Renal pelvis (tissue), 4 donors: ENCODE data around the gene CACNB3. TPM values are rescaled to one million over a fixed set of nuclear protein-coding genes. Genes with fewer than 3 reads are reported as not detected.
"Not testable (repeated sequence)": the region's sequence is repeated elsewhere in the genome, so short reads cannot be mapped to it uniquely, and the experiment has no call there.

Experiments
- DNase-seq: peaks from one replicate; pipeline ENCODE4 v3.0.0-alpha.2; 2013
- polyA plus RNA-seq, 3 donors: library from polyadenylated mRNA; unstranded; fragments of 120-200 nt; gene quantifications; one replicate each; pipeline ENCODE4 v1.2.1, GENCODE V29; 2013; ENCODE audit not compliant: insufficient read length in 3 of 3

Gene CACNB3
- polyA plus RNA-seq, 3 donors, result 53.1 to 62.3 (median 56.2) TPM

DNA sequence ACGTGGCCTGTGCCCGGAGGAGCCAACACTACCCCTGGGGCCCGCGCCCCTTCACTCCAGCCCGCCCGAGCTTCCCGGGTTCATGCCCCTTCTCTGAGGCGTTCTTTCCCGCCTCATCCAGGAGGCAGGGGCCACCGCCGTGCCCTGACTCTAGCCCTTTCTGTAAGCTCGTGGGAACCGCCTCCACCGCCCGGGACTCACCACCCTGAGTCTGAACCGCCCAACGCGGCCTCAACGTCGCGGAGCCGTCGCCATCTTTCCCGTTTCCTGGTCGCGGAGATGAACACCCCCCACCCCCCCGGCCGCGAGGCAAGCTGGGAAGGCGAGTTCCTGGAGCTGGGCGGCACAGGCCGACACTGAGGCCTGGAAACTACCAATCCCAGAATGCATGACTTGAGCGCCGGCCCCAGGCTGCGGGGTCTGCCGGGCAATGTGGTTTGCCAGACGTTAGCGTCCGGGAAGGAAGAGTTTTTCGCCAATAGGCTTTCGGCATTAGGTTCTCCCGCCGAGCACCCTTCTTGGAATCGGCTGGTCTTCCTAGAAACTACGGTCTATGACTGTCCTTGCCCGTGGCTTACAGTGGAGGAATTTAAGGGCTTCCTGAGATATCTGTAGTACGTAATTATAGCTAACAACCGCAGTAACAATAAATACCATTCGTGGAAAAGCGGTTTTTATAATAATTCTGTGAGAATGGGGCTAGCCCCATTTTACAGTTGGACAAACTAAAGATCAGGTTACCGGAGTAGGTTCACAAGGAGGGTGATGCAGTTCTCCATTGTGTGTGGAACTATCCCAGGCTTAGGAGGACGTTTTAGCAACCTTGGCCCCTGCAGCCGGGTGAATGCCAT lies 33.8 kb downstream of the CACNB3 start, which contains the start of gene DDX23:
Gene DDX23 (minus strand): TSS at position 281 of the 851 bp plus-strand sequence. CDS start 6,381 bp downstream, outside the sequence.
- peak; percentile 97 for DNase-seq

DNA sequence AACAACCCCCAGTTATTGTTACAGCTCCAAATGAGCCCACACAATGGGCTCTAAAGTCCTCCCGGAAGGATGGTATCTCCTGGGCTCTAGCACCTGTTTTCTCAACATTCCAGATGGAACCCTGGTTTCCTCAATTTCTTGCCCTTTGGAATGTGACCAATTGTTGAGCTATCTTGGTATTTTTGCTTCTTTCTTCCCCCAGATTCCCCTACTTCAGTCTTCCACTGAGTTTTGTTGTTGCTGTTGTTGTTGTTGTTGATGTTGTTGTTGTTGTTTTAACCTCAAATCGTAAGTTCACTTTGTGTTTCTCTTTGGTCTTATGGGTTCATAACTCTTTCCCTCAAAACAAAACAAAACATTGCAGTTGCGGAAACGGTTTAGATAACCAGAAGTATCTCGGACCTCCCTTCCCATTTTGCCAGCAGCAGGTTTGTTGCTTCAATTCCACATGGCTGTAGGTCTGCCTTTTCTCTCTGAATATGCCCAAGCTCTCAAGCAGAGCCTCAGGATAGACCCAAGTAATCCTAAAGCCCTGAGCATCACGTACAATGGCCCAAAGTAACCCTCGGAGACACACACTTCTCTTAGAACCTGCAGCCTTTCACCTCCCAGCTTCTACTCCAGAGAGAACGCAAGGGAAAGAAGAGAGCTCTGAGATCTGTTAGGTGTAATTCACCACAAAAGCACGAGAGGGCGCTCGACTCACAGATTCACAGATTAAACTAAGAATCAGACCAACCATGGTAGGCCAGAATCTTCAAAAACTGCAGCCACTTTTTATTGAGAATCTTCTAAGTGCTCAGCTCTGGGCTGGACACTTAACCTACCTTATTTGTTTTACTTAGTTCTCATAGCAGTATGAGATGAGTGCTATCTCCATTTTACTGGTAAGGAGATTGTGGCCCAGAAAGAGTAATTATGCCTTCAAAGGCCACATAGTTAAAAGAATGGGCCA lies 34.7 kb downstream of the CACNB3 start:
- DNase-seq, result peak; percentile 93

DNA sequence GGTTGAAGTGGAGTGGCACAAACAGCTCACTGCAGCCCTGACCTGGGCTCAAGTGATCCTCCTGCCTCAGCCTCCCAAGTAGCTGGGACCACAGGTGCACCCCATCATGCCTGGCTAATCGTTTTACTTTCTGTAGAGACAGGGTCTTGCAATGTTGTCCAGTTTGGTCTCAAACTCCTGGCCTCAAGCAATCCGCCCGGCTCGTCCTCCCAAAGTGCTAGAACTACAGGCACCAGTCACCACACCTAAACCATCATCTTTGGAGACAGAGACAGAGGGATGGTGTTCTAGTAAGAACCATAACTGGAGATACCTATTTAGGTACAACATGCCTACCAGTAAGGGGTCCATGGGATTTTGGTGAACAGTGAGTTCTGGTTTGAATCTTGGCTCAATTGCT lies 36.2 kb downstream of the CACNB3 start:
- no peak for DNase-seq

DNA sequence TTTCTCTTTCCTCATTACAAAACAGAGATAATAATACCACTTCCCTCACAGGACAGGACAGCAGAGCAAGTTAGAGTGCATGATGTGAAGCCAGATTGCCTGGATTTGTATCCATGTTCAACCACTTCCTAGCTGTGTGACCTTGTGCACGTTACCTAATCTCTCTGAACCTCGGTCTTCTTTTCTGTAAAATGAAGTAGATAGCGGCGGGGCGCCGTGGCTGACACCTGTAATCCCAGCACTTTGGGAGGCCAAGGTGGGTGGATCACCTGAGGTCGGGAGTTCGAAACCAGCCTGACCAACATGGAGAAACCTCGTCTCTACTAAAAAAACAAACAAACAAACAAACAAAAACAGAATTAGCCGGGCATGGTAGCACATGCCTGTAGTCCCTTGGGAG lies 36.6 kb downstream of the CACNB3 start:
- not testable (repeated sequence) for DNase-seq

DNA sequence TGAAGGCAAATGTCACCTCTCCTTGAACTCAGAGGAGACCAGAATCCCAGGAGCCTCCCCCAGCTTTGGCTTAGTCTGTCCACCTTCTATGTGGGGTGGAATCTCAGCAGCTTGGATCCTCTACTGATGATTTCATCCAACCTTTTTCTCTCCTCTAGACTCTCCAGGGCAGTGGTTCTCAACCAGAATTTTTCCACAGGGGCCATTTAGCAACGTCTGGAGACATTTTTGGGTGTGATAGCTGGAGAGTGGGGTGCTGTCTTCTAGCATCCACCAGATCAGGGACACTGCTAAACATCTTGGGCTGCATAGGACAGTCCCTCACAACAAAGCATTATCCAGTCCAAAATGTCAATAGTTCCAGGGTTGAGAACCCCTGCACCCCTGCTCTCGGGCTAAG lies 38.1 kb downstream of the CACNB3 start:
- DNase-seq, result no peak

DNA sequence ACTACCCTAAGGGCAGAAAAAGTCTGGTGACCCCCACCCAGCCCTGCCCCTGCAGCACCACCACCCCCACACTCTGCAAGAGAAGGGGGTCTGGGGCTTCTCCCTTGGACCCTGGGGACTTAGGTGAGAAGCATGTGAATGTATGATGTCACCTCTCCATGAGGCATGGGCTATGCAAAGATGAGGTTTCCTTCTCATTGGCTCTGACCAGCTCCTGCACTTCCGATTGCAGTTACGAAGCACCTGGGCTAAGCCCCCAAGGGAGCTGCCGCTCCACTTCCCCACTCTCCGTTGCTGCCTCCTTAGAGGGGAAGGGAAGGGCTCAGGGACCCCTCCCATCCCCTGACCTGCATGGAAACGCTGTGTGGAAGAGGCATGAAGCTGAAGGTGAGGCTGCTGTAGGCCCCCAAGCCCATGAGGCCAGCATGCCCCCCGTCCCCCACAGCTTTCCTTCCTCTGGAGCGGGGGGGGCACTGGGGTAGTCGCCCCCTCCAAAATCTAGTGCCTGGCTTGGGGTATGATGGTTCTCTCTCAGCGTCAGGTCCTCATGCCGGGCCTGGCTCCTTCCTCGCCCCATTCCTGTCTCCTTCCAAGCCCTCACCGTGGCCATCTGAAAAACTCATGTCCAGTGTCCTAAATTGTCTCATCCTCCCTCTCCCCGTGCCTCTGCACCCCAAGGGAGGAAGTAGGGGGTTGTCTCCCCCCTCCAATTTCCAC lies 39.1 kb downstream of the CACNB3 start:
- DNase-seq, result no peak

DNA sequence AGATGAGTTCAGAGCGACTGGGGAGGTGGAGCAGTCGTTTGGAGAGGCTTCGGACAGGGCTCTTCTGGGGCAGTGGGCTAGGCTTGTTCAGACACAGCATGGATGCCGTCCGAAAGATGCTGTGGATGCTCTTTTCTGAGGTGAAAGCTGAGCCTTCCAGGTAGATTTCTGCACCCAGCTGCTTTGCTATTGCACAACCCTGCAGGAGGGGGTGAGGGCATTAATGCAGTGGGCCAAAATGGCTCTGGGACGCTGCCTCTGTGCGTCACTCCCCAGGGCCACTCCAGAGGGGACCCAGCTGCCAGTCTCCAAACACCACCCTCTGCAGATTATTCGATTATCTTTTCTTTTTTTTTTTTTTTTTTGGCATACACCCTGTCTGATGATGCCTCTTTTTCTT lies 39.7 kb downstream of the CACNB3 start:
- no peak for DNase-seq

DNA sequence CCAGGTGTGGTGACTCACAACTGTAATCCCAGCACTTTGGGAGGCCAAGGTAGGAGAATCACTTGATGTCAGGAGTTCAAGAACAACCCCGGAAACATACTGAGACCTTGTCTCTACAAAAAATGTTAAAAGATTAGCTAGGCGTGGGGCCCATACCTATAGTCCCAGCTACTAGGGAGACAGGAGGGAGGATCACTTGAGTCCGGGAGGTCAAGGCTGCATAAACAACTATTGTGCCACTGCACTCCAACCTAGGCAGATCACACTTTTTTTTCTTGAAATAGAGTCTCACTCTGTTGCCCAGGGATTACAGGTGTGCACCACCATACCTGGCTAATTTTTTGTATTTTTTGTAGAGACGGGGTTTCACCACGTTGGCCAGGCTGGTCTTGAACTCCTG lies 41.3 kb downstream of the CACNB3 start:
- DNase-seq, result no peak

DNA sequence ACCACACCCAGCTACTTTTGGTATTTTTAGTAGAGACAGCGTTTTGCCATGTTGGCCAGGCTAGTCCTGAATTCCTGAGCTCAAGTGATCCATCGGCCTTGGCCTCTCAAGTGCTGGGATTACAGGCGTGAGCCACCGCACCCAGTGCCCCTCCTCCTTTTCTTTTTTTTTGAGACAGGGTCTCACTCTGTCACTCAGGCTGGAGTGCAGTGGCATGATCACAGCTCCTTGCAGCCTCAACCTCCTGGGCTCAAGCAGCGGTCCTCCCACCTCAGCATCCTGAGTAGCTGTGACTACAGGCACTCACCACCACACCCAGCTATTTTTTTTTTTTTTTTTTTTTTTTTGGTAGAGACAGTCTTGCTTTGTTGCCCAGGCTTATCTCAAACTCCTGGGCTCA lies 41.9 kb downstream of the CACNB3 start:
- not testable (repeated sequence) for DNase-seq

DNA sequence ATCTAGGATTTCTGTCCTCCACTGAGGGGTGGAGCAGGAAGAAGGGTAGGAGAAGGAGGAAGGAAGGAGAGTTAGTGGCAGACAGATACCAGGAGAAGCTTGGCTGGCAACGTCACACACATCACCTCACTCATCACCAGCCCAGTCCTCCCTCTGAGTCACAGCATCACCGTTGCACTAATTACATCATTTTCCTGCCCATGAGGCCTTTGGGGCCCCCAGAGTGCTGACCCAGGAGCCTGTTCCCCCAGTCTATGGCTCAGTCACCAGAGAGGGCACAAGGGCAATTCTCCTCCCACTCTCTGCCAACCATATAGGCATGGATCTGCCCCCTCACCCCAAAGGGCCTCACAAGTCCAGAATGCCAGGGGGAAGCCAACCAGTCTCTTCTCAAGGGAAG lies 42.8 kb downstream of the CACNB3 start:
- no peak for DNase-seq

DNA sequence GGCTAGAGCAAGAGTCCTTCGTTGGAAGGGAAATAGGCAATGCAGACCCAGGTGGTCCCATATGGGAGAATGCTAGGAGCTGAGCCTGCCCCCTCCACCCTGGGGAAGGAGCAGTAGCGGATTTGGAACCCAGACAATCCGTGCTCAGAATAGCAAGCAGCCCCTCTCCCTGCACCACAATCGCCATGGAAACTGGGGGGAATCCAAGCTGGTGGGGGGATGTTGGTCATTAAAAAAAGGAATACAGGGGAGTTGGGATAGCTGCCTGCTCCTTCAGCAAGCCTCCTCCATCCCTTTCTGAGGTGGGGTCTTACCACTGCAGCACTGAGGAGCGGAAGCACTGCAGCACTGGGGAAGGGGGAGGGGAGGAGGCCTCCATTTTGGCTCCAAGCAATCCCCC lies 44.5 kb downstream of the CACNB3 start:
- no peak for DNase-seq

DNA sequence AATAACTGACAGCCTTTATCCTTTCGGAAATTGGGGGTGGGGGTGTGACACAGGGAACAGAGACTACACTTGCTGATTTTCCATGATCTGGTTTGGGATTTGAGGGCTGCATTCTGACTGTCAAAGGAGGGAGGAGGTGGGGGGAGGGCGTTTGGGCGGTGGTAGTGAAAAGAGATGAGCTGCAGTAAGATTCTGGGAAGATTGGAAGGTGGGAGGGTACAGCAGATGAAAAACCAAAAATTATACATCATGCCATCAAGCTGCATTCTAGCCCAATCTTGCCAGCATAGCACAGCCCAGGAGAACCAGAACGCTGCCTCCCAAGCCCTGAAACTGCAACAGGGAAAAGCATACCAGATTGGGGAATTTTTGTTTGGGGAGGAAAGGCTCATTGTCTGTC lies 45.0 kb downstream of the CACNB3 start:
- no peak for DNase-seq

DNA sequence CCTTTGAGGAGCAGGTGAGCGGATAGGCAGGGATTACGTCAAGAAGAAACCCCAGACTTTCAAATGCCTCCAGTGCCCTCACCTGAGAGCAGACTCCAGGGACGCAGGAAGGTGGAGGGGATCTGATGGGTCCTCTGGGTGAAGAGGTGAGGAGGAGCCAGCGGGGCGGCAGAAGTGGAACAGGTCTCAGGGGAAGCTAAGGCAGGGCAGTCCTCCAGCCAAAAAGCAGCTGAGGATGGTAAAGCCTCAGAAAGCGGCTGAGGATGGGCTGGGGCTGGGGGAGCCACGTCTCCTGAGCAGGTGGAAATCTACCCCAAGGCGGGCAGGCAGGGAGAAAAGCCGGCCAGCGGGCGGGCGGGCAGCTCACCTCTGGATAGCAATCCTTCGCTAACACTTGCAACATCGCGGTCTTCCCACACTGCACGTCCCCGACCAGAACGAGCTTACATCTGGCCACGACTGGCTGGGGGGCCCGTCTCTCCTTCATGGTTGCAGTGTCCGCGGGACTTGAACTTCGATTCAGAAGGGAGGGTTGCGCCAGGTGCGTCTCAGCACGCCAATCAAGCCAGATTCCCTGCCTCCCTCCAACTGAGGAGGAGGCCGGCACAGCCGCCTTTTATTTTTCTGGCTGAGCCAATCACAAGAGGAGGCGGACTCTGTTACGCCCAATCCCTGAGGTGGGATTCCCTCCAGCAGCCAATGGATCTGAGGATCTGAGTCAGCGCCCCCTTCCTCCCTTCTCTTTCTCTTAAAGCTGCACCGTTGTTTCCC lies 47.2 kb downstream of the CACNB3 start, which contains the start of gene RND1:
Gene RND1 (minus strand): TSS at position 590 of the 771 bp plus-strand sequence. CDS start 103 bp downstream, at position 487.
- peak; percentile 94 for DNase-seq

DNA sequence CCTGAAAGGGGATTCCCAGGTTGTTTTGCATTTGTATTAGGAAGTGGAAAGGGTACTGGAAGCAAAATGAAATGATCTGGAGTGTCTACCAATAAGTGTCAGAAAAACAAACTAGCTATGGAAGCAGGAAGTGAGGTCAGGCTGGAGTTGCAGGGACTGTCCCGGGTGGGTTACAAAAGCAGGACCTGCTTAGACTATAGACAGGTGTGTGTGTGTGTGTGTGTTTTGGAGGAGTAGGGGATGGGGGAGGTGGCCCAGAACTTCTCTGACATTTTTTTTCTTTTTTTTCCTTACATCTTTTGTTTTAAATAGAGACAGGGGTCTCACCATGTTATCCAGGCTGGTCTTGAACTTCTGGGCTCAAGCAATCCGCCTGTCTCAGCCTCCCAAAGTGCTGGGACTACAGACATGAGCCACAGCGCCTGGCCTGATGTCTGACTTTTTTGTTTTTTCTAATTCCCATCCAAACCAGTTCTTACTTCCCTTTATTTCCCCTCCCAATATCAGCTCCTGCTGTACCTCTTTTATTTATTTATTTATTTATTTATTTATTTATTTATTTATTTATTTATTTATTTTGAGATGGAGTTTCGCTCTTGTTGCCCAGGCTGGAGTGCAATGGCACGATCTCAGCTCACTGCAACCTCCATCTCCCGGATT lies 47.9 kb downstream of the CACNB3 start:
- no peak for DNase-seq

DNA sequence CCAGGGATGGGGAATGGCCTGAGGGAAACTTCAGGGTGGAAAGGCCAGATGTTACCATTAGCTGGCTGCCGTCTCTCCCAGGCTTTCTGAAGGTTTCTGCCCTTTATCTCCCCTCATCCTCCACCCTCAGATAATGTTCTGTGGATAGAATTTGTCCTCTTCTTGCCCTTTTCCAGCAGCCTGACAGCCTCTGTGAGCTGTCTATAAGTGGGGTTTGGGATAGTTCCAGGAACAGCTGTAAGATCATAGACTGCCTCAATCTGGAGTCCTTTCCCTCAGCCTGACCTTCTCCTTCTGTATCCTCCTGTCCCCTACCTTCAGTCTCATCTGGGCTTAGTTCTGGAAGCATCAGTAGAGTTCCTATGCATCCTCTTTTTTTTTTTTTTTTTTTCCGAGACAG lies 50.2 kb downstream of the CACNB3 start:
- no peak for DNase-seq

DNA sequence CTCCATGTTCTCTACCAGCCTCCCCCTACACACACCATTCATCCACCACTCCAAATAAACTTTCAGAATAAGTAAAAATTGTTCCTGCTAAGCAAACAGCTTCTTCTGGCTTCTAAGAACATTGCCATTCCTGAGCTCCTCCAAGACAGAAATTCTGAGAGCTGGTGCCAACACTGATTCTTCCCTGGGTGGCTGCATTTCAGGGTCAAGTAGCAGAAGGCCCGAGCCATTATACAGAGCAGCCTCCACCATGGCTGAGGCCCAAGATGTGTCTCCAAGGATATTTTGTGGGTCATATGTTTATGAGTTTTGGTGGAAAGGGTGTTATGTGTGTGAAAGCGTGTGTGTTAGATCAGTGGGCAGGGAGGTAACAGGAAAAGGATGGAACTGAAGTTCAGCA lies 50.9 kb downstream of the CACNB3 start:
- no peak for DNase-seq

DNA sequence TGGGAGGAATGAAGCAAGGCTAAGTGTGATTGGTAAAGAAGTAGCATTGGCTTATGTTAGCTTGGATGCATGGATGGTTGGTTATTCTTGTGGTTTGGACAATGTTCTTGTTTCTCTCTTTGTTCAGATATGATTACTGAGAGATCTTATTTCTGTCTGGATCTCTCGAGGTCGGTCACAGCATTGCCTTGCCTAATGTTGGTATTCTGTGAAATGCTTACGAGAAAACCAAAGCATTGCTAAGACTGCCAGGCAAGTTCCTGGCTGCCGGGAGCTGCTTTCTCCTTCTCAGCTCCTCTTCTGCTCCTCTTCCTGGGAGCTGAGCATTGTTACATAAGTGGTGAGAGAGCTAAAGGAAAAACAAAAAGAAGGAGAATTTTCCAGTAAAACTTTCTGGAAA lies 54.8 kb downstream of the CACNB3 start:
- no peak for DNase-seq

DNA sequence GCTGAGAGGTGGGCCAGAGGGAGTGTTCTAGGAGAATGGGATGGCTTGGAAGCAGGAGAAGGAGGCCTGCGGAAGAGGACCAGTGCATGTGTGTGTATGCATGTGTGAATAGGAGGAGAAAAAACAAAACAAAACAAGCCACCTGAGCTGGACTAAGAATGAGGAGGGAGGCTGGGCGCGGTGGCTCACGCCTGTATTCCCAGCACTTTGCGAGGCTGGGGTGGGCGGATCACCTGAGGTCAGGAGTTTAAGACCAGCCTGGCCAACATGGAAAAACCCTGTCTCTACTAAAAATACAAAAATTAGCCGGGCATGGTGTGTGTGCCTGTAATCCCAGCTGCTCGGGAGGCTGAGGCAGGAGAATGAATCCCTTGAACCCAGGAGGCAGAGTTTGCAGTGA lies 55.2 kb downstream of the CACNB3 start:
- not testable (repeated sequence) for DNase-seq

DNA sequence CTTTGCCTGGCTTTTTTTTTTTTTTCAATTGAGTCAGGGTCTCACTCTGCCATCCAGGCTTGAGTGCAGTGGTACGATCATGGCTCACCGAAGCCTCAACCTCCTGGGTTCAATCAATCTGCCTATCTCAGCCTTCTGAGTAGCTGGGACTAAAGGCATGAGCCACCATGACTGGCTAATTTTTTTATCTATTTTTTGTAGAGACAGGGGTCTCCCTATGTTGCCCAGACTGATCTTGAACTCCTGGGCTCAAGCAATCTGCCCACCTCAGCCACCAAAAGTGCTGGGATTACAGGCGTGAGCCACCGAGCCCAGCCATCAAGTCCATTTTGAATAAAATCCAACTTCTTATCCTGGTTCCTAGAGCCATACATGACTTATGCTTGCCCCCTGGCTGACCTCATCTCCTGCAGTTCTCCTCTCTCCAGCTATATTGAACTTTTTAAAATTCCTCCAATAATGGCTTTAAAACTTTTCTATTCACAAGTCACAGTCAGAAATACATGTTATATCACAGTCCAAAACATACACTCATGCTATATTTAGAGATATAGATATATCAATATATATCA lies 57.7 kb downstream of the CACNB3 start:
- no peak for DNase-seq
